WTC11 (cell line): ENCODE data around the gene C22orf23.

Experiments used
- ATF3 ChIP-seq: sonication (generic); formaldehyde crosslinking; conservative IDR thresholded peaks from 2 replicates; pipeline ENCODE4 v1.8.1; 2022; ENCODE audit warnings: mild to moderate bottlenecking, missing genetic modification reagents
- CTCF ChIP-seq: fragments of 200-600 bp; IDR thresholded peaks from 2 replicates; pipeline ENCODE4 v1.8.0; 2022; ENCODE audit warnings: antibody characterized with exemption
- GABPB1 ChIP-seq: sonication (generic); formaldehyde crosslinking; IDR thresholded peaks from 2 replicates; pipeline ENCODE4 v1.8.1; 2023; ENCODE audit warnings: mild to moderate bottlenecking, missing genetic modification reagents
- JUN ChIP-seq: sonication (generic); formaldehyde crosslinking; IDR thresholded peaks from 2 replicates; pipeline ENCODE4 v1.8.0; 2023; ENCODE audit warnings: mild to moderate bottlenecking, missing genetic modification reagents
- MAX ChIP-seq: sonication (generic); formaldehyde crosslinking; IDR thresholded peaks from 2 replicates; pipeline ENCODE4 v1.8.0; 2022; ENCODE audit warnings: mild to moderate bottlenecking, missing genetic modification reagents
- NR3C1 ChIP-seq: sonication (generic); formaldehyde crosslinking; conservative IDR thresholded peaks from 2 replicates; pipeline ENCODE4 v1.8.1; 2023; ENCODE audit warnings: low read depth, mild to moderate bottlenecking, missing genetic modification reagents
- ZNF138 ChIP-seq: sonication (generic); formaldehyde crosslinking; conservative IDR thresholded peaks from 2 replicates; pipeline ENCODE4 v1.8.1; 2022; ENCODE audit warnings: mild to moderate bottlenecking, moderate library complexity, missing genetic modification reagents
- ZNF263 ChIP-seq: sonication (generic); formaldehyde crosslinking; IDR thresholded peaks from 2 replicates; pipeline ENCODE4 v1.8.1; 2022; ENCODE audit warnings: low read depth, mild to moderate bottlenecking, moderate library complexity, missing genetic modification reagents

GRCh38 chr22:37990301-37990700 is 36.9 kb upstream of the C22orf23 start:
- TF ChIP-seq NR3C1 (CRISPR knock-in tag) (no peak), ATF3 (CRISPR knock-in tag) (no peak), GABPB1 (CRISPR knock-in tag) (no peak), ZNF263 (CRISPR knock-in tag) (no peak), ZNF138 (no peak), CTCF (no peak), JUN (CRISPR knock-in tag) (no peak), MAX (CRISPR knock-in tag) (no peak)
